NAMALWA (cell line): ENCODE results near the gene GTPBP6.
"Not testable (repeated sequence)": the region's sequence is repeated elsewhere in the genome, so short reads cannot be mapped to it uniquely, and the experiment has no call there.

Source experiments
- DNase-seq: peaks from one replicate; pipeline ENCODE4 v3.0.0-alpha.2; 2015; ENCODE audit warnings: low spot score

Gene GTPBP6

DNA sequence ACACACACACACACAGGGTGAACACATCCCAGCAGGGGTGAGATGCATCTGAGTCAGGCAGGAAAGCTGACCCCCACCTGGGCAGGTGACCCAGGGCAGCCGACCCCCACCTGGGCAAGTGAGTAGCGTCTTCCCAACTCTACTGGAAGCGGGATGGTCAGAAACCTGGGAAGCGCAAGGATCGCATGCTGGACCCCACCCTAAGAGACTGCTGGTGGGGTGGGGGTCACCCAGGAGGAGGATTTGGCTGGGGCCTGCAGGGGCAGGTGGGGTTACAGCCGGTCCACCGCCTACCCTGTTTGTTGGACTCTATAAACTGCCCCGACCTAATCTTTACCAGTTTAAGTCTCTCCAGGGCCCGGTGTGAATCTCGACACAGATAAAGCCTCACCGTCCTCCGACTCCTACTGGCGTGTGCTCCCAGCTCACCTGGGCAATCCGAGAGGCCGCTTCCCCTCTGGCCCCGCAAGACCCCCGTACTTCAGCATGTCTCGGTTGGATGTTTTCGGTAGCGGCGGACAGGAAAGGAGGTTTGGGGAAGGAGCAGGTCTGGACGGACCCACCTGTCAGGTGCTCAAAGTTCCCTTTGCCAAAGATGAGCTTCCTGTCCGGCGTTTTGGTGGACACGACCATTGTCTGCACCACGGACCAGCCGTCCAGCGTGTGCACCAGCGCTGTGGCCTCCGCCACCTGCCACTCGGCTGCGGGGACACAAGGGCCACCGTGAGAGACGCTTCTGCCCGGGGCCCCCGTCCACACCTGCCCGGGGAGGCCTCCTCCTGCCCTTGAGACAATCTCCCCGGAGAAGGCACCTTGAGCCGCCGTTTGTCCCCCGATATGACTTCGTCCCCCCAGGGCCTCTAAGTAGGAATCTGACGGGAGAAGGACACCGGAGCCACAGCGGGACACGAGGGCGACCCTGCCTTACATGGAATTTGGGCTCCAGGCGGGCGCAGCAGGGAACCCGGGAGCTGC, 2.0 kb downstream of the GTPBP6 start:
- no peak for DNase-seq

DNA sequence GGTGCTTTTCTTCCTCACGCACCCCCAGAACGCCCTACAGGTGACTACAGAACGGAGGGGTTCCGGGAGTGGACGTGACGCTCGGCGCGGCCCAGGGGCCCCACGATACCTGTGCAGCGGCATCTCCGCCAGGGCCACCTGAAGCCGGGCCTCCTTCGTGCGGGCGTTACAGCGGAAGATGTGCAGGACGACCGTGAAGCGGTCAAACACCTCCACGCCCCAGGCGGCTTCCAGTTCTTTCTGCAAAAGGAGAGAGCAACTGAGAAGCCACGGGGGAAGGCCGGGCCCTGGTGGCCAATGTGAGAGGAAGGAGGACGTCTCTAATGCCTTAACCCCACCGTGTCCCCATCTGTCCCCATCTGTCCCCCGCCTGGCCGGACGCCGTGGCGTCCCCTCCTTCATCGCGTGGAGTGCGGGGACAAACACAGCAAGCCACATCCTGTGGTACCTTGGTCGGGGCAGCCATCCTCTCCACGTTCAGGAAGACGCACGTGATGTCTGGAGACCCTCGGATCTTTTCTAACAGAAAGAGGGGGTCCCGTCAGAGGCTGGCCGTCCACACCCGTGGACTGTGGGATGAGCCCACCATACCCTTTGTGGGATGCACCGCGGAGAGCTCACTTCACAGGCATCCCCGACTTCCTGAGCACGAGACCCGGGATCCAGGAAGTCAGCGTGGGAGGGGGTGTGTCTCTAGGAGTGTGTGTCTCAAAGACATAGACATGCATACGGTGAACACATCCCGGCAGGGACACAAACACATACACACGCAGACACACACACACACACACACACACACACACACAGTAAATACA, 3.6 kb downstream of the GTPBP6 start:
- DNase-seq, result no peak

DNA sequence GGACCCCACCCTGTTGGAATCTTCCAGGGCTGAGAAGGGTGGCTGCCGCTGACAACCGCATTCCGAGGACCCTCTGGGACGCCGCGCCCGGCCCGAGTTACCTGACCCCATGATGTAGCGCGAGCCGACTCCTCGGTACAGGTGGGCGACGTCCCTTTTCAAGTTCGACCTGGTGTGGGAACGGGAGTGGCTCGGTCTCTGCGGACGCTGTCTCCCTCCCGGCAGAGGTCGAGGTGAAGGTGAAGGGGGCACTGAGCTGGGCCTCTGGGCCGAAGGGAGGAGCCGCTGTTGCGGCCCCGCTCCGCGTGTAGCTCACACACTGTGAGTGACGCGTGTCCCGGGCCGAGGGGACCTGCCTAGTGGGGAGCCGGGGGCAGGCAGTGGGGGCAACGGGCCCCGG, 4.5 kb downstream of the GTPBP6 start:
- no peak for DNase-seq

DNA sequence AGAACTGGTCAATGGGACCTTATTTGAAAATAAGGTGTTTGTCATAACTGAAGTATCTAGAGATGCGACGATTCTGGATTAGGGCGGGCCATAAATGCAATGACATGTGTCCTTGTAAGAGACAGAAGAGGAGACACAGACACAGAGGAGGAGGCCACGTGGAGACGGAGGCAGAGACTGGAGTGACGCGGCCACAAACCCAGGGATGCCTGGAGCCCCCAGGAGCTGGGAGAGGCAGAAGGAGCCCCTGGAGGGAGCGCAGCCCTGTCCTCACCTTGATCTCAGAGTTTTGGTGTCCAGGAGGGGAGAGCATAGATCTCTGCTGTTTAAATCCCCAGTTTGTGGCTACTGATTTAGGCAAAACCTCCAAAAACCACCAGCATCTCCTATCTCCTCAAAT, 5.0 kb downstream of the GTPBP6 start:
- DNase-seq, result no peak

DNA sequence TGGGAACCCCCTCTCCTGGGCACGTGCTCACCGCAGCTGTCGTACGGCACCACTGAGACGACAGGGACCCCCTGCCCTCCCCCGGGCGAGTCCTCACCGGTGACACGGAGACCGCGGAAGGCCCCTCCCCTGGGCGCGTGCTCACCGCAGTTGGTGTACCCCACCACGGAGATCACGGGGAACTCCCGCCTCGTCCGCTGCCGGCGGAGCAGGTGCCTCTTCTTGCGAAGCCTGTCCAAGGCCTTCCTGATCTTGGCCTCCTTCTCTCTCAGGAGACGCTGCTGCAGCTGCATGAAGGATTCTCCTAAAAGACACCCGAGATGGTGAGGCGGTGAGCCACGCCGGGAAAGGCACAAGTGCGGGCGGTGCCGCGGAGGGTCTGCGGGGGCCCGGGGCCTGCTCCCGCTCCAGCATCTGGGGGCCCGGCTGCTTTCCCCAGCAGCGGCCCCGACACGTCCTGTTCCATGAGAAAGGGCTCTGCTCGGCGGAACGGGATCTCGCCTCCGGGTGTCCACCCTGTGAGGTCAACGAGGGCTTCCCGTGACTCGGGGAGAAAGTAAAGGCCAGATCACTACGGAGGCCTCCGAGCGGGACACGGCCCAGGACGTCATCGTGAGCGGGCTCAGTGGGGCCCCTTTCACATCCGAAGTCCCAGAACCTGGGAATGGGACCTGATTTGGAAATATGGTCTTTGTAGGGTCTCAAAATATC, 5.8 kb downstream of the GTPBP6 start:
- DNase-seq, result no peak

DNA sequence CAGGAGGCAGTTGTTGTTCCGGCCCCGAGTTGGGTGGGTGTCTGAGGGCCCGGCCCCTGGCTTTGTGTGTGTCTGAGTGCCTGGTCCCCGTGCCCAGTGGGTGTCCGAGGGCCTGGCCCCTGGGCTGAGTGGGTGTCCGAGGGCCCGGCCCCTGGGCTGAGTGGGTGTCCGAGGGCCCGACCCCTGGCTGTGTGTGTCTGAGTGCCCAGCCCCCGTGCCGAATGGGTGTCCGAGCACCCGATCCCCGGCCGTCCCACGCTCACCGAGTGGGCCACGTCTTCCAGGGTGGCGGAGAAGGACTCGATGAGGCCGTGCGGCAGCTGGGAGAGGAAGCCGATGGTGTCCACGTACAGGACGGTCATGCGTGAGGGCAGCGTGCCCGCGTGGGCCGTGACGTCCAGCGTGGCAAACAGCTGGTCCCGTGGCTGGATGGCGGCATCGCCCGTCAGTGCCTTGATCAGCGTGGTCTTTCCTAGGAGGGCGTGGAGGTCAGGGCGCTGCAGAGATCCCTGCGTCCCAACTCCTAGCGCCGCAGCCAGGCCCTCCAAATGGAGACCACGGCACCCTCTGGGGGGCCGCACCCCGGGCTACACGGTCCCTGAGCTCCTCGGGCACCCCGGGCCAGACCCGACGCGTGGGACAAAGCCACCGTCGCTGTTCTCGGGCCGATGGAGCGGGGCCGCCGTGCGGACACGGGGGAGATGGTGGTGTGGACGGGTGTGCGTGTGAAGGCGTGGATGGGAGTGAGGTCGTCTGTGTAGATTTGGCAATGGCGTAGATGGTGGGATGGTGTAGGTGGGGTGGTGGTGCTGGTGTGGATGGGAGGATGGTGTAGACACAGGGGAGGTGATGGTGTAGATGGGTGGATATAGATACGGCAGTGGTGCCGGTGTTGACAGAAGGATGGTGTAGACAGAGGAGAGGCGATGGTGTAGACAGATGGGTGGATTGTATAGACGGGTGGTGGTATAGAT, 7.2 kb downstream of the GTPBP6 start:
- no peak for DNase-seq

DNA sequence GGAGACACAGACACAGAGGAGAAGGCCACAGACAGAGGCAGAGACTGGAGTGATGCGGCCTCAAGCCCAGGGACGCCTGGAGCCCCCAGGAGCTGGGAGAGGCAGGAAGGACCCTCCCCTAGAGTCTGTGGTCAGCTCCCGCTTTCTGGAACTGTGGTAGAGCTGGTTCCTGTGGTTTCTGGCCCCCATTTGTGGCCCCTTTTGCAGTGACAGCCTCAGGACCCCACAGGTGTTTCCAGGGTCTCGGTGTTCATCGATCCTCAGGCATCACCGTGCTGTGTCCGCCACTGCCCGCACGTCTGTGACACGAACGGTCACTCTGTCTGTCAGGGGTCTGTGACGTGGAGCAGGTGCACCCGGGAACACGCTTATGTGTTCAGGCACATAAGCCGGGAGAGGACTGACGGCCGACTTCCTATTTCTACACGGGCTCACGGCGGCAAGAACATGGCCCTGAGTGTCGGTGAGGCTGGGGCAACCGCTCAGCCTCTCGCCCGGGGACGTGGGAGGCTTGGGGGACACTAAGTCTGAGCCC, 7.9 kb downstream of the GTPBP6 start:
- DNase-seq, result no peak

DNA sequence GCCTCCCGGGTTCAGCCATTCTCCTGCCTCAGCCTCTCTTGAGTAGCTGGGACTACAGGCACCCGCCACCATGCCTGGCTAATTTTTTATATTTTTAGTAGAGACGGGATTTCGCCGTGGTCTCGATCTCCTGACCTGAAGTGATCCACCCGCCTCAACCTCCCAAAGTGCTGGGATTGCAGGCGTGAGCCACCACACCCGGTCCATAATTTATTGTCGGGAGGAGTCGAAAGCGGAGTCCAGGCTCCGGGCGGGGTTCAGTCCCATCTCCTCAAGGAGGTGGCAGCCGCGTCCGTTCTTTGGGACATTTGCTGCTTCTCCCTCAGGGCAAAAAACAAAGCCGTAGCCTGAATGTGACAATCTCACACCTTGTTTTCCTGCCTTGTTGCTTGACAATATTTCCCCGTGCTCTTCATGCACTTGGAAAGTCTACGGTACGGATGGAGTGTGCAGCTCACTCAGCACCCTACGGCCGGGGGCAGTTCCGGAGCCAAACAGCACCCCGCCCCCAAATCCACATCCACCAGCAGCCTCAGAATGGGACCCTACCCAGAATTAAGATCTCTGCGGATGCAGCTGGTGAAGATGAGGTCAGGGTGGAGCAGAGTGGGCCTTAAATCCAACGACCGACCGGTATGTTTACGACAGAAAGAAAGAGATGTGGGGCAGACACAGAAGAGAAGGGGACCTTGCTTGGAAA, 9.6 kb downstream of the GTPBP6 start:
- DNase-seq, result no peak

DNA sequence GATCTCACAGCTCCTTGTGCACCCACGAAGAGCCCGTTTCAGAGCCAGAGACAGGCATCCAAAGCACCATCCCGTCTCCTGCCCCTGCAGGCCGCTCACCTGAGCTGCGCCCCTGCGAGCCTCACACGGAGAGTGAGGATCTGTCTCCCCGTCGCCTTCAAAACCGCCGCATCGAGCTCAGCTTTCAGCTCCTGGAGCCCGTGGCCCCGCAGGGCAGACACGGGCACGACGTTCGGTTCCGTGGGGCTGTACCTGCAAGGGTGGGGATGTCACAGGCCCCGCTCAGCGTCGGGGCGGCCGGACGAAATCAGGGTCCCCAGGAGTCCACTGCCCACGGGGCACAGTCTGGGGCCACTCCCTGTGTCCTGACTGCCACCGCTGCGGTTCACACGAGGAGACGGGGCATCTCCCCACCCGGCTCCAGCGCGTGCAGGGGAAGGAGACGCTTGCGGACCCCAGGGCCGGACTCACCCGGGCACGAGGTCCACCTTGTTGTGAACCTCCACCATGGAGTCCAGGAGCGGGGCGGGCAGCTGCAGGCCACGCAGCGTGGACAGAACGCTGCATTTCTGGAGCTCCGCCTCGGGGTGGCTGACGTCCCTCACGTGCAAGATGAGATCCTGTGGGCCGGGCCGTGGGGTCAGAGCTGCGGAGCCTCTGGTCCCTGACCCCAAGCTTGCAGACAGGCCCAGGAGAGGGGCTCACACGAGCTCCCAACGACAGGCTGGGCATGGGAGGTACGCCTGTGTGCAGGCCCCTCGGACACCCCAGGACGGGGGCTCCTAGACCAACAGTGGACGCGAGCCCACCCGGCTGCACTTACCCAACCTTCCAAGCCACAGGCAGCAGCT, 11.1 kb downstream of the GTPBP6 start:
- DNase-seq, result no peak

DNA sequence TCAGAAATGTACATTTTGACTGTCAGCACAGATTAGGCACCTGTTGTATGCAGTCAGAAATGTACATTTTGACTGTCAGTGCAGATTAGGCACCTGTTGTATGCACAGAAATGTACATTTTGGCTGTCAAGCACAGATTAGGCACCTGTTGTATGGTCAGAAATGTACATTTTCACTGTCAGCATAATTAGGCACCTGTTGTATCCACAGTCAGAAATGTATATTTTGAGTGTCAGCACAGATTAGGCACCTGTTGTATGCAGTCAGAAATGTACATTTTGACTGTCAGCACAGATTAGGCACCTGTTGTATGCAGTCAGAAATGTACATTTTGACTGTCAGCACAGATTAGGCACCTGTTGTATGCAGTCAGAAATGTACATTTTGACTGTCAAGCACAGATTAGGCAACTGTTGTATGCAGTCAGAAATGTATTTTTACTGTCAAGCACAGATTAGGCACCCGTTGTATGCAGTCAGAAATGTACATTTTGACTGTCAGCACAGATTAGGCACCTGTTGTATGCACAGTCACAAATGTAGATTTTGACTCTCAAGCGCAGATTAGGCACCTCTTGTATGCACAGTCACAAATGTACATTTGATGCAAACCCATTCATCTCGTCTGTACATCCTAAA, 11.9 kb downstream of the GTPBP6 start:
- DNase-seq, result not testable (repeated sequence)

DNA sequence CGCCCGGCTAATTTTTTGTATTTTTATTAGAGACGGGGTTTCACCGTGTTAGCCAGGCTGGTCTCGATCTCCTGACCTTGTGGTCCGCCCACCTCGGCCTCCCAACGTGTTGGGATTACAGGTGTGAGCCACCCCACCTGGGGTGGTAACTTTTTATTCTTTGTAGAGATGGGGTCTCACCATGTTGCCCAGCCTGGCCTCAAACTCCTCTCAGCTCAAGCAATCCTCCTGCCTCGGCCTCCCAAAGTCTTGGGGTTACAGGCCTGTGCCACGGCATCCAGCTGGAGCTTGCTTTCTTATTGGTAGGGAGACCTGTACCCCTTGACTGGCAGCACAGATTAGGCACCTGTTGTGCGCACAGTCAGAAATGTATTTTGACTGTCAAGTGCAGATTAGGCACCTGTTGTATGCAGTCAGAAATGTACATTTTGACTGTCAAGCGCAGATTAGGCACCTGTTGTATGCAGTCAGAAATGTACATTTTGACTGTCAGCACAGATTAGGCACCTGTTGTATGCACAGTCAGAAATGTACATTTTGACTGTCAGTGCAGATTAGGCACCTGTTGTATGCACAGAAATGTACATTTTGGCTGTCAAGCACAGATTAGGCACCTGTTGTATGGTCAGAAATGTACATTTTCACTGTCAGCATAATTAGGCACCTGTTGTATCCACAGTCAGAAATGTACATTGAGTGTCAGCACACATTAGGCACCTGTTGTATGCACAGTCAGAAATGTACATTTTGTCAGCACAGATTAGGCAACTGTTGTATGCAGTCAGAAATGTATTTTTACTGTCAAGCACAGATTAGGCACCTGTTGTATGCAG, 12.6 kb downstream of the GTPBP6 start:
- DNase-seq, result not testable (repeated sequence)

DNA sequence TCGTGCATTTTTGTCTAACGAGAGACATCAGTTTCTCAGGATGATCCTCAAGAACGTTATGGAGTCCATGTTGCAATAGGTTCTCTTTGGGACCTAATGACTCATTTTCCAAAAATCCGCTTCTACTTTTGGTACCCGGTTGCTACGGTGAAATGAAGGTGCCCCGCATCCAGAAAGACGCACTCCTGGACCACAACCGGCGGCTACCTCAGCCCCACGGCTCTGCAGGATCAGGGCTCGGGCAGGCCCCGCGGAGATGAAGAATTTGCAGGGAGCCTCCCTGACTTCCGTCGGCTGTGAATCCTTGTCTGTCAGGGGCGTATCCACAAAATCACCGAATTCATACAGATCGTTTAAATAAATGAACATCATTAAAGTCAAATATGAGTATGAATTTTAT, 15.6 kb downstream of the GTPBP6 start:
- DNase-seq, result no peak

DNA sequence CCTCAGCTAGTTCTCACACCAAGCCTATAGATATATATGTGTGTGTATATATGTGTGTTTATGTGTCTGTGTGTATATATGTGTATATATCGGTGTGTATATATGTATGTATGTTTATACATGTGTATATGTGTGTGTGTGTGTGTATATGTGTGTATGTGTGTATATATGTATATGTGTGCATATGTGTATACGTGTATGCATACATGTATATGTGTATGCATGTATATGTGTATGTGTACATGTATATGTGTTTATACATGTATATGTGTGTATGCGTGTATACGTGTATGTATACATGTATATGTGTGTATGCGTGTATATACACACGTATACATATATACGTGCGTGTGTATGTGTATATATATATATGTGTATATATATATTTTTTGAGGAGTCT, 18.3 kb downstream of the GTPBP6 start:
- DNase-seq, result no peak

DNA sequence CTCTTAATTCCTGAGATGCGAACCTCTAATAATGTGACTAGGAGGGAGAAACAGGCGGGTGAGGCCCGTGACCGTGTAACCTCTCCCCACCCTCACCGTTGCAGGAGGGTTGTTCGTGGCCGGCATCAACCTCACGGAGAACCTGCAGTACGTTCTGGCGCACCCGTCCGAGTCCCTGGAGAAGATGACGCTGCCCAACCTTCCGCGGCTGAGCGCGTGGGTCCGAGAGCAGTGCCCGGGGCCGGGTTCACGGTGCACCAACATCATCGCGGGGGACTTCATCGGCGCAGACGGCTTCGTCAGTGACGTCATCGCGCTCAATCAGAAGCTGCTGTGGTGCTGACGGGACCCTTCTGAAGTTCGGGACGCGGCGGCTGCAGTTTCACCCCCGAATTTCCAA, 19.6 kb downstream of the GTPBP6 start:
- DNase-seq, result no peak

DNA sequence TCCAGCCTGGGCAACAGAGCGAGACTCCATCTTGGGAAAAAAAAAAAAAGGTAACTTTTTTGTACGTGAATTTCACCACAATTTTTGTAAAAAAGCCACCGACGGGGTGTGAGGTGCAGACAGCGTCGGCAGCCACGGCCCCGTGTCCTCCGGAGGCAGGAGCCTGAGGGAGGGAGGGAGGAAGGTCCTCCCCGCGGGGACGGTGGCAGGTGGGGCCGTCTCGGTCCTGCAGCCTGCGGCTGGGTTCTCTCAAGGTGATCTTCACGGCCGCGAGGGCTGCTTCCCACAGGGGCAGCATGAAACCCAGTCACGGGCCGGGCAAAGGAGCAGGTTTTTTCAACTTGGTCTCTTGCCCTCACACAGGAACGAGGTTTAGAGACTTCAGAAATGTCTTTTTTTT, 23.5 kb downstream of the GTPBP6 start:
- DNase-seq, result no peak

DNA sequence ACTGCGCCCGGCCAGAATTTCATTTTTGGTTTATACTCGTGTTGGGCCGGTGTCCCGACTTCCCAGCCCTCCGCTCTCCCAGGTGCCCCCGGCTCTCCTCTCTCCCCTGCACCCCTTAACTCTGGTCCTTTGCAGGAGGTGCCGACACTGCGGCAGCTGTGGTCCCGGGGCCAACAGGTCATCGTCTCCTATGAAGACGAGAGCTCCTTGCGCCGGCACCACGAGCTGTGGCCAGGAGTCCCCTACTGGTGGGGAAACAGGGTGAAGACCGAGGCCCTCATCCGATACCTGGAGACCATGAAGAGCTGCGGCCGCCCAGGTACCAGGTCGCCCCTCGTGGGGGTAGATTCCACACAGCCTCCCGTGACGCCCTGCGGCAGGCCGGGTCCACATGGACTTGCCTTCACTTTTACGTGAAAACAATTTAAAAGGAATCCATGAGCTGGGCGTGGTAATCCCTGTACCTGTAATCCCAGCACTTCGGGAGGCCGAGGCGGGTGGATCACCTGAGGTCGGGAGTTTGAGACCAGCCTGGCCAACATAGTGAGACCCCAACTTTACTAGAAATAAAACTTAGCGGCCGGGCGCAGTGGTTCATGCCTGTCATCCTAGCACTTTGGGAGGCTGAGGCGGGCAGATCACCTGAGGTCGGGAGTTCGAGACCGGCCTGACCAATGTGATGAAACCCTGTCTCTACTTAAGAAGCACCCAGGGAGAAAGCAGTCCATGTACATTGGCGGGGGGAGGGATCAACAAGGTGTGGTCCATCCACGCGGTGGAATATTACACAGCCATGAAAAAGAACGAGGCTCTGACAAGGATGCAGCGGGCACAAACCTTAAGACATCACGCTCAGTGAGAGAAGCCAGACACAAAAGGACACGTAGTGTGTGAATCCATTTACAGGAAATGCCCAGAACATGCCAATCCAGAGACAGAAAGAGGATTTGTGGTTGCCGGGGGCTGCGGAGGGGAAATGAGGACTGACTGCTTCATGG, 25.4 kb downstream of the GTPBP6 start:
- no peak for DNase-seq

DNA sequence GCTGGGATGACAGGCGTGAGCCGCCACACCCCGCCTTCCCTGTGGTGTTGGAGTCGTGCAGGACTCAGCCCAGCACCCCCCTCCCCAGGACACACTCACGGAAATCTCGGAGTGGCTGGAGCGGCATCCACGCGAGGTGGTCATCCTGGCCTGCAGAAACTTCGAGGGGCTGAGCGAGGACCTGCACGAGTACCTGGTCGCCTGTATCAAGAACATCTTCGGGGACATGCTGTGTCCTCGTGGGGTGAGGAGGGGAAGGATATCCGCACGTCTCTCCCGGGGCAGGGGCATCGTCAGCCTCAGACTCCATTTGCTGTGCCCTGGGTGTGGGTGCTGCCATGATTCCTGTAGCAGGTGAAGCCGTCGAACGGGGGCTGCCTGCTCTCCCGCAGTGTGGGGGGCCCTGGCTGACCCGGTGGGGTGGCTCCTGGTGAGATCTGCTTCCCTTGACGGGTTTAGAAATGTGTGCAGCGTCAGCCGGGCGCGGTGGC, 27.1 kb downstream of the GTPBP6 start:
- DNase-seq, result no peak
